NCI-H2196 treated with DMSO at 0.1 percent for 48 hours (cell line): Measurements from ENCODE around the gene KRTAP24-1.

Source experiments
- DNase-seq: peaks from one replicate; lab custom pipeline; 2025; ENCODE audit not compliant: unreplicated experiment; lab: John Stamatoyannopoulos, UW

KRTAP24-1 gene

DNA sequence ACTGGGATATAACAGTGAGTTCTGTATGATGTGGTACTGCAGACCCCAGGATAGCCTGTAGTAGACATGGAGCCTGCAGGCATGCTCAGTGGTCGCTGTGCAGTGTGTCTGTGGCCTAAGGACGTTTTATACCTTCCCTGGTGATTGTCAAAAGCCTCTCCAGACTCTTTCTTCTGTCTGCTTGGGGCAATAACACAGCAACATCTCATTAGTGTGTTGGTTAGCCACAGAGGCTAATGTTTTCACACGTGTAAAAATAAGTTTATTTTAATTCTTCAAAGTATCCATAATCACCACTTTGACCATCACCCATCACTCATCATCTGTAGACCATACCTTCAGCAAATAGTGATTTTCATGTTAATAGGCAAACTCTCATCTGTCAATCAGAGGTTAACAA is at the start of gene KRTAP24-1:
TSS of gene KRTAP24-1 (minus strand) at position 101 of the 400 bp plus-strand sequence. CDS start at position 83, 18 bp downstream.
- no peak for DNase-seq

DNA sequence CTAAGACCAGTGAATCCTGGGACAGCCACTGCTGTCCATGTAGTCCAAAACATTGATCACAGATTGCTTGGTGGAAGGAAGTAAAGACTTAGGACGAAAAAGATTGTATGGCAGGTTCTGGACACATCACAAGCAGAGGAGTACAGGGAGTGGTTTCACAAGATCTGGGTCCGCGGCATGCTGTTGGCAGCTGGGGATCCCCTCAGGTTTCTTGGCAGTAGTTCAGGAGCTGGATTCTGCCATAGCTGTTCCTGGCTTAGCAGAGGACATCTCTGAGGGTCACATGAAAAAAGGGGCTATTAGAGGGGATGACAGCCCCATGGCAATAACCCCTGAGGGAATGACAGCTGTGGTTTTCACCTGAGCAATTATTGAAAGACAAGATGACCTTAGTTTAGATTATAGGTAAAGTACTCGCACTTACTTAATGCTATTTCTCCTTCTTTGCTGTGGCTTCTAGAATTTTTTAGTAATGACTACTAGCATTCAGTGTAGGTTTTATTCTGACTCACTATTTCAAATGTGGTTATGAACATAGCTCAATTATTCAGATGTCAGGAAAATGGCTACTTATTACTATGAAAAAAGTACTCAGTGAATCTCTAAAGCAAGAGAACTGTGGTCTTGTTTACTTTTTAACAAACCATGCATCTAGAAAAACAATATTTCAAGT is 46.6 kb upstream of the KRTAP24-1 start:
- no peak for DNase-seq

DNA sequence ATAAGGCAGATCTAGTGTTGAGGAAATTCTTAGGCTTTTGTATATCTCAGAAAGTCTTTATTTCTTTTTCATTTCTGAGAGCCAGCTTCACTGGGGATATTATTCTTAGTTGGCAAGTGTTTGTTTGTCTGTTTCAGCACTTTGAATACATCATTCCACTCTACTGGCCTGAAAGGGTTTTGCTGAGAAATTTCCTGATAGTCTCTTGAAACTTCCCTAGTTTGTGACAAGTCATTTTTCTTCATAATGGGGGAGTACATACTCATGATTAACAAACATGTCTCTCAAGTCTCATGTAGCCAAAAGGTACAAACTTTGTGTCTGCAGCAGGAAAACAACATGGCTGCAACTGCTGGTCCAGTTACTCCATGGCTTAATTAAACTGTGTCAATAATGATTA is 43.6 kb upstream of the KRTAP24-1 start:
- DNase-seq, result no peak

DNA sequence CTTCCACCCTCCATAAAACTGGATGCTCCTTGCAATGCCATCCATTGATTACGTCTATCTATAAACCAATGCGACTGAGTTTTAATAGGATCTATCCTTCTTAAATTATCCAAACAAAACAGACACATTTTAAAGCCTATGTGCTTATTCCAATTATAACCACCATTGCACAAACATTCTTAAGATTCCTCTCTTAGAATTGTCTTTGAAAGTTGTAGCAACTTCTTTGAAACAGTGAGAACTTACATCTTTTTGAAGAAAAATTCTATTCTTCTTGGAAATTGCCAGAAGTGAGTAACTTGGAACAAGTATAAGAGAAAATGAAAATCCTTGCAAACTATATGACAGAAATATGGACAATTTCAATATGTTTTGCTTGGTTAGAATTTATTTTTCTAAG is 37.5 kb upstream of the KRTAP24-1 start, which contains the start of gene KRTAP26-1:
TSS of gene KRTAP26-1 (minus strand) at position 101 of the 400 bp plus-strand sequence. CDS start 280 bp downstream, outside the sequence.
- no peak for DNase-seq

DNA sequence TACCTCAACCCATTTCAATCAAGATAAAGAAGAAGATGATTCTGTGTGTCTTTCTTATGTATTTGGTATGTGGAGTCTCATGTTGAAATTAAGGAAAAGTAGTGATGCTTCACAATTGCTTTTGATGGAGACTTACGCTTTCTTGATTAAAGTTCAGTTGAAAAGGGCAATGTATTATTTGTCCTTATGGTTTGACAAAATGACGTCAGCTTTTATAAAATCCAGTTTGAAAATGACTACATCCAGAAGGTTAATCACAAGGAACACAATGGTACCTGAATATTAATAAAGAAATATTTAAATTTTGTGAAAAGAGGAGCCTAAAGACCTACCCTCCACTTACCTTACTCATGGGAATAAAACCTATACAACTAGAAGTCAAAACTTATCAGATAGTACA is 33.0 kb upstream of the KRTAP24-1 start:
- DNase-seq, result no peak

DNA sequence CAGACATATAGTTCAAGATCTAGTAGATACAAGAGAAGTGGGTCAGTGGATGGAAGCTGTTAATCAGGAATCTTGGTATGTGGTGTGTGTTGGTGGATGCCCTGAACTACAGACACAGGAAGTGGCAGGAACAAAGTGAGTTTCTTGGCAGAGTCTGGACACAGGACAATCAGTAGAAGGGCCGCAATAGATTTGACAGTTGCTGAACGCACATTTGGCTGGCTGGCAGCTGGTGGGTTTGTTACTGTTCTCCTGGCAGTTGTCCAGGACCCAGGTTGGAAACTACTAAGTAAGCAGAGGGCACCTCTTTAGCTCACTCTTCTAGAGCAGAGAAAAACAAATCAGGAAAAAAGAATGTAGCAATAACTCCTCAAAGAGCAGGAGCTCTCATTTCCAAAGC is 24.1 kb upstream of the KRTAP24-1 start:
- no peak for DNase-seq

- no peak for DNase-seq
These were observed 22.4 kb upstream of the KRTAP24-1 start for GRCh38 chr21:30305136-30305535.

DNA sequence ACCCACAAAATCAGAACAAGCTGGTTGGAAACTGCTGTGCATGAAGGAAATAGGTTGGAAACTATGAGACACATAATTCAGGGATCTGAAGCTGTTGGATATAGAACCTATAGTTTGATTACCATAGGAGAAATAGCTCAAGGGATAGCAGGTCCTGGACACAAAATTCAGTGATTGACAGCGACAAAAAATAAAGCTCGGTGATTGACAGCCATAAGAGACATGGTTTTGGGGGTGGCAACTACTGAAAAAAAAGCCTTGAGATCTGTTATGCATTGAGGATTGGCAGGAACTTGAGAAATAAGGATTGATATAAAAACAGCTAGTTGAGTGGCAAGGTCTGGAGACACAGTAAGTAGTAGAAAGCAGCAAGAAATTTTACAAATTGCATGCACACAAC is 6.5 kb upstream of the KRTAP24-1 start, which contains the start of gene KRTAP25-1:
TSS of gene KRTAP25-1 (minus strand) at position 300 of the 400 bp plus-strand sequence. CDS start at position 276, 24 bp downstream.
- DNase-seq, result no peak

- DNase-seq, result no peak
These were observed 11.1 kb downstream of the KRTAP24-1 start for GRCh38 chr21:30271611-30272010.

DNA sequence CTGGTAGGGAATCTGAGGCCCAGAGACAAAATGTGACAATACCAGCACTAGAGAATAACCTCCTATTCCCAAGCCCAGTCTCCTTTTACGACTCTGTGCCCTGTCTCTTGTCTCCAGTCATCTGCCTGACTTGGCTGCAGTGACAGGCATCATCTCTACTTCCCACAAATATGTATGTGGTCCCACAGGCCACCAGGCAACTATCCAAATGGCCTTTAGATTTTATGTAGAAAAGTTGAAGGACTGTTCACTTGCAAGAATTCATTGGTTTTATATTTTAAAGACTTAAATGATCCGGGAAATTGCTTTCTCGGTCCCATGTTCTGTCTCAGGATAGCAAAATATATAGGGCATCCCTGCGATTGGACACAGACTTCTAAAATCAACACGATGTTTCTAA is 11.6 kb downstream of the KRTAP24-1 start:
- DNase-seq, result no peak

DNA sequence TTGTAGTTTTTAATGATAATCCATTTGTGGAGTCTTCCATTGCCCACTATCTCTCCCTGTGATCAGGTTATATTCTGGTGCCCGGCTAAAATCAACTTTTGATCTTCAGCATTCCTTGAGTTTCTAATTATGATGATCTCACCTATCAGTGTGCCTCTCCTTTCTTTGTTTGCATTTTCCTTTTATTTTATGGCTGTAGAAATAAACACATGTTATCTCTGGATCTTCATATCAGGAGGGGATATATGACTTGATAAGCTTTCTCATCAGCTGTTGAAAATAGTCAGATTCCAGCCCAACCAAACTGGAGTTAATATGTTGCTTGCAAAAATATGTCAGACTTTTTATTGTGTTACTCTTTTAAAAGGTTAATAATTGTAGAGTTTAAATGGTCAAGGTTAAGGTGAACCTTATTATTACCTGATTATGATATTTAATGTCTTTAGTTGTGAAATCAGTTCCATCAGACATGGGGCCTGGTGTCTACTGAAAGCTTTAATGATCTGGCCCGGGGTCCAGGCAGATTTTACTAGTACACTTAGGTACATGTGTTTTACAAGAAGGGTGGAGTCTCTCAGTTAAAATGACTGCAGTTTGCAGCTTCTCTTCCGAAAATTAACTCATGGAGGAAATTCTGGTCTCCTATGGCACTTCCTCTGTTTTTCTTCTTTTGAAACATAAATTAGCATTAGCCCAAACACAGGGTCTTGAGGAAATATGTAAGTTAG is 12.8 kb downstream of the KRTAP24-1 start:
- DNase-seq, result no peak

- DNase-seq, result no peak
These were observed 14.0 kb downstream of the KRTAP24-1 start for GRCh38 chr21:30268608-30269197.

- no peak for DNase-seq
These were observed 25.0 kb downstream of the KRTAP24-1 start for GRCh38 chr21:30257773-30258172.

DNA sequence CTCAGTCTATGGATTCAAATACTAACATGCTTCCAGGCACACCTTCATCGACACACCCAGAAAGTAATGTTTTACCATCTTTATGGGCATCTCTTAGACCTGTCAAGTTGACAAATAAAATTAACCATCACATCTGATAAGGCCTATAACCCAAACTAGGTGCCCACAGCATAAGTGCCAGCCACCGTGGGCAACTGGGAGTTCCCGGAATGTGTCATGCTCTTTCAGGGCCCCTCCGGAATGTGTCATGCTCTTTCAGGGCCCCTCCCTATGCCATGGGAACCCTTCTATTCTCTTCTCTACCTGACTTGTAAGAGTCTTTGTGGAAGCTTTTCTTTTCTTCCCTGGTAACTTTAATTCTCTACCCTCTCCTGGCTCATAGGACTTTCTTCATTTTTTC is 26.6 kb downstream of the KRTAP24-1 start:
- DNase-seq, result no peak

- DNase-seq, result no peak
These were observed 27.1 kb downstream of the KRTAP24-1 start for GRCh38 chr21:30255679-30256078.

DNA sequence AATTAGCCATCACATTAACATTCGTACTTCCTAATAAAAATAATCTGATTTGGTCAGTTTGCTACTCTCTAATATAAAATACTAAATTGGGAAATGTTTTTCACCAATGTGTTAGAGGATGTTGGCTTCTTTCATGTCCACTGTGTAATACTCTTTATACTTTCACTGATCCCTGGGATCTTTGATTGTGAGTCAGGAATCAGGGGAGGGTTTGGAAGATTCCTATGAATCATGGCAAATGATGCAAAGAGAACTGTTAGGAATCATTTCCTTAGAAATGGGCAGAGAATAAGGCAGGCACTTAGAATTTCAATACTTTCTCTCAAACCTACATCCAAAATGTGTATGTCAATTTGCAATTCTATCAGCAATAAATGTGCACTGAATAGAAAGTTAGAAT is 31.0 kb downstream of the KRTAP24-1 start:
- no peak for DNase-seq

- no peak for DNase-seq
These were observed 32.8 kb downstream of the KRTAP24-1 start for GRCh38 chr21:30249936-30250335.

DNA sequence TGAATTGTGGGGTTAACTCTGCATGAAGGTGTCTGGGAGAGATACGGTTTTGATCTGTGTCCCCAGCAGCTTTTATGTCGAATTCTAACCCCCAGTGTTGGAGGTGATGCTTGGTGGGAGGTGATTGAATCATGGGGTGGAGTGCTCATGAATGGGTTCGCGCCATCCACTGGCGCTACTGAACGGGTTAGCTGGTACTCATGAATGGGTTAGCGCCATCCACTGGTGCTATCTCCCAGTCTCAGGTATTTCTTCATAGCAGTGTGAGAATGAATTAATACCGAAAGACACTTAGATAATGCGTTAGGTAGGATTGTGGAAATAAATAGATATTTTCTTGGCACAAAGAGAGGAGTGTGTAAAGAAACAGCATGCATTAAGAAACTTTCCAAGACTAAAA is 33.9 kb downstream of the KRTAP24-1 start:
- no peak for DNase-seq

DNA sequence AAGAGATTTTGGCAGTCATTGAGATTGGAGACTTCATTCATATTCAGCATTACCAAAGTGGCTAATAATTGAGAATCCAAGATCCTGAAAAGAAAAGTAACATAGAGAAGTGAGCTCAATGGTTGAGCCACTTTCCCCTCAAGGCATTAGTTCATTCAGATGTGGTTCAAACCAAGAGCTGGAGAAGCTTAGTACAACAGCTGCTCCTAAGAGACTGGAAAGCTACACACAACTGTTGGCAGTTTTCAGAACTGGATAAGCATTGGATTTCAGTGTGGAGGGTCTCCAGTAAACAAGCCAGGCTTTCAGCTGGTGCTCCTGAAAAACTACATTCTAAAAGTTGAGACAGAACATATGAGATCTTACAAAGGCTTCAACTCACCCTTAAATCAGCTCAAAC is 37.7 kb downstream of the KRTAP24-1 start:
- no peak for DNase-seq

- DNase-seq, result no peak
These were observed 39.1 kb downstream of the KRTAP24-1 start for GRCh38 chr21:30243691-30244090.

DNA sequence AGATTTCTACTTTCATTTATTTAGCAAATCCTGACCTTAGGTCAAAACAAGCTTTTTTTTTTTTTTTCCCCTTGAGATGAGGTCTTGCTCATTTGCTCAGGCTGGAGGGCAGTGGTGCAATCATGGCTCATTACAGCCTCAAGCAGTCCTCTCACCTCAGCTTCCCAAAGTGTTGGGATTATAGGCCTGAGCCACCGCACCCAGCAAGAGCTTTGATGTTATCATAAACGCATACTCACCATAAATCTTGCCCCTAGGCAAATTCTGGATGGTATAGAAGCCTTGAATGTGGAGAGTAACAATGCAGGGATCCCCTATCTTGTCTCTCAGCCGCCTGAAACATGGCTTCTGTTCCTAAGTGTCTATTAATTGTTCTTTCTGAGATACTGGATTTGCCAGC is 42.1 kb downstream of the KRTAP24-1 start:
- DNase-seq, result no peak

DNA sequence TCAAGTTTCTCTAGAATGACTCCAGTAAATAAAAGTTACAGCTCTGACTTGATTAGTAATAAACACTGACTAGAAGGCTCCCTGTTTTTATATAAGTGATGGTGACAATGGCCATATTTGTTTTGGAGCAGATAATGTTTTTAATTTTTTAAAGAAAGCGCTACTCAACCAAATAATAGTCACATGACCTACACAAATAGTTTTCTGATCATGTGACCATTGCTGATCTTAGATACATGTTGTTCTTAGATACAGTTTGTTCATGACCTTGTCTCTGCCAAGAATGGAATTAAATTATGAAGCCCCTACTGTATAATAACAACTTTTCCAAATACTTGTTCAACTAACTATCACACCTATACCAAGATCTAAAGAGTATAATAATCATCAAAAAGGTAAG is 44.6 kb downstream of the KRTAP24-1 start:
- DNase-seq, result no peak
